D721Med (cell line): ENCODE measurements around the gene ZNF865.

Source experiments
- DNase-seq: peaks from one replicate; pipeline ENCODE4 v3.0.0; 2011; ENCODE audit warnings: low spot score; ENCODE audit not compliant: insufficient read length
- FAIRE-seq: peaks from 2 replicates; lab custom pipeline; 2011; peaks lifted over from hg19 to GRCh38; lab: Jason Lieb, UNC
- TF ChIP-seq, protein P1 (sequence below): IDR thresholded peaks from 2 replicates; pipeline ENCODE4 v1.5.1; 2012; ENCODE audit warnings: mild to moderate bottlenecking, control low read depth; ENCODE audit not compliant: insufficient read depth; ENCODE audit errors: missing control alignments

ZNF865 gene

DNA sequence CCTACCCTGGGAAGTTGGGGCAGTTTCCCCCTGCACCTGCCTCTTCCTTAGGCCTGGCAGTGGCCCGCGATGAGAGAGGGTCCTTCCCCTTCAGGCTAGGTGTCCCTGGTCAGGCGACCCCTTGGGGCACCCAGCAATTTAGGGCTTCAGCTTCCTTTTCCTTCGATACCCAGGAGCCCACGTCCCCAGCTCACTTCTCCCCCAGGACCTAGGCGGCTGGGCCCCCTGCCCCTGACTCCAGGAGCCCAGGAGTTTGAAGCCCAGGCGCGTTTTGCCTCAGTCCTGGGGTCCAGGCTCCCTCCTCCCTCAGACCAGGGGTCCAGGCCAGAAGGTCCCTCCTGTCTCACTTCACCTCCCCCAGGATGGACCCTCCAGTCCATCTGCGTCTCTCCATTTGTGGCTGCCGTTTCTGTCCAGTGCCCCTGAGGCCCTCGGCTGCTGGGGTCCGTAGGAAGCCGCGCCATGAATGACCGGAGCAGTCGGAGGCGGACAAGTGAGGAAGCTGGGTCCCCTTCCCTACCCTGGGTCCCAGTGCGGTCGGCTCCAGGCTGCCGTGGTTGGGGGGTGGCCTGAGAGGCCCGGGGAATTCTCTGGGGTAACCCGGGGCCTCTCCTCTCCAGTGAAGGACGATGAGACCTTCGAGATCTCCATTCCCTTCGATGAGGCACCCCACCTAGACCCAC, 43.3 kb downstream of the ZNF865 start:
- DNase-seq (no peak), FAIRE-seq (no peak)
- TF ChIP-seq, protein P1, sequence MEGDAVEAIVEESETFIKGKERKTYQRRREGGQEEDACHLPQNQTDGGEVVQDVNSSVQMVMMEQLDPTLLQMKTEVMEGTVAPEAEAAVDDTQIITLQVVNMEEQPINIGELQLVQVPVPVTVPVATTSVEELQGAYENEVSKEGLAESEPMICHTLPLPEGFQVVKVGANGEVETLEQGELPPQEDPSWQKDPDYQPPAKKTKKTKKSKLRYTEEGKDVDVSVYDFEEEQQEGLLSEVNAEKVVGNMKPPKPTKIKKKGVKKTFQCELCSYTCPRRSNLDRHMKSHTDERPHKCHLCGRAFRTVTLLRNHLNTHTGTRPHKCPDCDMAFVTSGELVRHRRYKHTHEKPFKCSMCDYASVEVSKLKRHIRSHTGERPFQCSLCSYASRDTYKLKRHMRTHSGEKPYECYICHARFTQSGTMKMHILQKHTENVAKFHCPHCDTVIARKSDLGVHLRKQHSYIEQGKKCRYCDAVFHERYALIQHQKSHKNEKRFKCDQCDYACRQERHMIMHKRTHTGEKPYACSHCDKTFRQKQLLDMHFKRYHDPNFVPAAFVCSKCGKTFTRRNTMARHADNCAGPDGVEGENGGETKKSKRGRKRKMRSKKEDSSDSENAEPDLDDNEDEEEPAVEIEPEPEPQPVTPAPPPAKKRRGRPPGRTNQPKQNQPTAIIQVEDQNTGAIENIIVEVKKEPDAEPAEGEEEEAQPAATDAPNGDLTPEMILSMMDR = no peak

DNA sequence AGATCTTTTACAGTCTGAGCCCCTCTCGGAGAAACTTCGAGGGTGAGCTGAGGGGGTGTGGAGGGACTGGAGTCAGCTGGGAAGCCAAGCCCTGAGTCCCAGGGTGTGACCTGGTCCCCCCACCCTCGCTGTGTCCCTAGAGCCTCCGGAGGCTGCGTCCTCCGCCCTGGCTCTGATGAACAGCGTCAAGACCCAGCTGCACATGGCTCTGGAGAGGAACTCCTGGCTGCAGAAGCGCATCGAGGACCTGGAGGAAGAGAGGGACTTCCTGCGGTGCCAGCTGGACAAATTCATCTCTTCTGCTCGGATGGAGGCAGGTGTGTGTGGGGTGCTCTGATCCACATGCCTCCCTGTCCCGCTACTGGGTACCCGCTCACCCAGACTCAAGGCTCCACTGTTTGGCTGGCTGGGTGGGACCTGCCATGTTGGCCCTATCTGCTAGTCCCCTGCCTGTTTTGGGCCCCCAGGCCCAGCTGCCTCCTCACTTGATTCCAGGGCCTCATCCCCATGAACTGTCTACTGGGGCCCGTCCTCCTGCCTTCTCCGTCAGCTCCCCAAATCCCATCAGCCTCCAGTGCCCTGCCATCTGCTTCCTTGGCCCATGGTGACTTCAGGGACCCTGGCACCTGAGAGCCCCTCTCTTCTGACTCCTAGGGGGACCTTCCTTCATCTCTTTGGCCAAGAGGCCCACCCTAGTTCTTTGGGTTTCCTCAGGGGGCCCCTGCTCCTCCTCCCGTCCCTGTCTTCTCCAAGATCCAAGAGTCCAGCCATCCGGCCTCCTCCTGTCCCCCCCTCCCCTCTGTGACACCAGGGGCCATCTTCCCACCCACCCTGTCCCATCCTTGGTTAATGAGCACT, 44.0 kb downstream of the ZNF865 start:
- DNase-seq = no peak
- TF ChIP-seq, protein P1 = no peak
- no peak for FAIRE-seq

DNA sequence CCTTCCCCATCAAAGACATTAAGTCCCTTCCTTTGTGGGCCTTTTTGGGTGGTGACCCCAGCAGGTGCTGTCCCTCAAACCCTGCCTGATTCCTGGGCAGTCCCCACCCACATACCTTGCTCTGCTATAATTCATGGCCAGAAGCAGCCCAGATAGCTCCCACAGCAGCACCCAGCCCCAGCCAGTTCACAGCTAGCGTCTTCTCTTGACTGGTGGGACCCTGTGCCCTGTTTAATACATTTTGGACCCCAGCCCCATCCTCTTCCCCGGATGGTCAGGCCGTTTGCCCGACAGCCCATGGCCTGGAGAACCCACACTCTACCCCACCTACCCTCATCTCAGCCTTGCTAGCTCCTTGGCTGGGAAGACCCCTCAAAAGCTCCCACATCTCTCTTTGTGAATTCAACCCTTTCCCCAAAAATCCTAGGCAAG, 44.7 kb downstream of the ZNF865 start:
- TF ChIP-seq, protein P1 = no peak
- FAIRE-seq (no peak), DNase-seq (no peak)

GRCh38 chr19:55650602-55651230, 45.3 kb downstream of the ZNF865 start:
- no peak for DNase-seq
- no peak for FAIRE-seq
- TF ChIP-seq, protein P1 = no peak

DNA sequence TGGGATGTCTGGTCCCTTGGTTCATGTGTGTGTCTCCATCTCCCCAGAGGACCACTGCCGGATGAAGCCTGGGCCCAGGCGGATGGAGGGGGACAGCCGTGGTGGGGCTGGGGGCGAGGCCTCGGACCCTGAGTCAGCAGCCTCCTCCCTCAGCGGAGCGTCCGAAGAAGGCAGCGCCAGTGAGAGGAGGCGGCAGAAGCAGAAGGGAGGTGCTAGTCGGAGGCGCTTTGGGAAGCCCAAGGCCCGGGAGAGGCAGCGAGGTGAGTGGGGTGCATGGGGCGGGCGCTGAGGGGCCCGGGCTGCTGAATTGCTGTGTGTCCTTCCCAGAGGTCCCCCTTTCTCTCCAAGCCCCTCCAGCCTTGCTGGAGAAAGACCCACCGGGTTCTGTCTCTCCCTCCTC, 45.8 kb downstream of the ZNF865 start:
- FAIRE-seq (no peak), DNase-seq (no peak)
- TF ChIP-seq, protein P1 = no peak

GRCh38 chr19:55652311-55653128, 47.1 kb downstream of the ZNF865 start:
- TF ChIP-seq, protein P1 = no peak
- no peak for FAIRE-seq
- no peak for DNase-seq
